ENCODE measurements around the gene PXYLP1.

Gene PXYLP1

DNA sequence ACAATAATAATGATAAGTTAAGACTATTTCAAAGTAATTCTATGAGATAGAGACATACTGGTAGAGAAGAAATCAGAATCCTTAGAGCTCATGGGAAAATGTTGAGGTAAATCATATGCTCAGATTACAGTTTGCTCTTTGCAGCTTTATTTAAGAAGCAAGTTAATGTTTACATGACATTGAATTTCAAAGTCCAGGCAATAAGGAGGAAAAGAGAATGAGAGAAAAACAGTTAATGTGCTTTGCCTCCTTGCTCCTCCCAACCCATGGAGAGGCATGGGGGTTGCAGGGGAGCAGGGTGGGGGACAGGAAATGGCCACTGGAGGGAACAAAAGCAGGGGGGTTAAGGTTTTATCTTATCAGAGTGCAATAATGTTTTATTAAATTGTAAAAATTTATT lies 94.5 kb downstream of the PXYLP1 start:
- TF ChIP-seq CTCF (IDR thresholded peaks at IDR 0.05; ENCODE audit: borderline replicate concordance, insufficient read depth, low read depth, low read length) = no peak
- no peak overlapping the region for H3K4me3 ChIP-seq (ENCODE audit: low read depth, low read length)

GRCh38 chr3:141326626-141327025 lies 95.0 kb downstream of the PXYLP1 start:
- TF ChIP-seq CTCF (IDR thresholded peaks at IDR 0.05; ENCODE audit: borderline replicate concordance, insufficient read depth, low read depth, low read length) = no peak
- H3K4me3 ChIP-seq (ENCODE audit: low read depth, low read length) = no peak overlapping the region

GRCh38 chr3:141328286-141329166 lies 96.9 kb downstream of the PXYLP1 start:
- no peak overlapping the region for H3K4me3 ChIP-seq (ENCODE audit: low read depth, low read length)
- TF ChIP-seq CTCF (IDR thresholded peaks at IDR 0.05; ENCODE audit: borderline replicate concordance, insufficient read depth, low read depth, low read length) = no peak

- no peak overlapping the region for H3K4me3 ChIP-seq (ENCODE audit: low read depth, low read length)
- TF ChIP-seq CTCF (IDR thresholded peaks at IDR 0.05; ENCODE audit: borderline replicate concordance, insufficient read depth, low read depth, low read length) = no peak
Observed at GRCh38 chr3:141330235-141330634, 98.6 kb downstream of the PXYLP1 start.

GRCh38 chr3:141330718-141331376 lies 99.2 kb downstream of the PXYLP1 start:
- no peak for TF ChIP-seq CTCF (IDR thresholded peaks at IDR 0.05; ENCODE audit: borderline replicate concordance, insufficient read depth, low read depth, low read length)
- H3K4me3 ChIP-seq (ENCODE audit: low read depth, low read length) = no peak overlapping the region

DNA sequence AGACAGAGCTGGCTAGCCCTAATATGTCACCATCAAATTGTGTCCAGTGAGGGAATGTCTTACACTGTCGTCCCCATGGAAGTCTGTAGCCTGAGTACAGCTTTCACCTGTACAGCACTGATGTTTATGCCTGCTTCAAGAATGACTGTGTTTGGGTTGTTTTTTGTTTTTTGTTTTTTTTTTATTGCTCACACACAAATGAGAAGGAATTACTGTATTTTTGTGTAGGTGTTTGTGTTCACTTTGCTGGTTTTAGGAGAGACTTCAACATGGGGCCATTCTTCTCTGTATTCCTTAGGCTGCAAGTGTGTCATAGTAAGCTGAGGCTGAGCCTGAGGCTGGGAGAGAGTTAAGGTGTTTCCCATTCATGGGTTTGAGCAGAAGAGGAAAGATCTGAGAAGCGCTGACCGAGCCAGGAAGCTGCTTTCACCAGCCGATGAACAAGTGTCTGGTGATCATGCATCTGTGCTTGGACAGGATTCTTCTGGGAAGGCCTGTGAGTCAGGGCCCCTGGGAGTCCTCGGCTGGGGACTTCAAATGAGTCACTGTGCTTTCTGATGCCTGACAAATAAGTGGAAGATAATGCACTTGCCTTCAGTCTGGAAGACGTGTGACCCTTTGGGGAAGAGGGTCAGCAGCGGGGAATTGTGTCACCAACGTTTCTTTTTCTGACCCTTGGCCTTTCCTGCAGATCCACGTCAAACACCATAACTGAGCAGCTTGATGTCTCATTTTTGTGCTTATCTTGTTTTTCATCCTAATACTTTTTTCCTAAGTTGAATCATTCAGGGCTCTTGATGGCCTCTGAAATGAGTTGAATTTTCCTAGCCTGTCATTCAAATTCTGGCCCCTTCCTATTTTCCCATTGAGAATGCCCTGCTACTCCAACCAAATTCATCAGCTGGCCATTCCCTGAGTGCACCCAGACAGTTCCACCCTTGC lies 100.0 kb downstream of the PXYLP1 start:
- no peak overlapping the region for H3K4me3 ChIP-seq (ENCODE audit: low read depth, low read length)
- no peak for TF ChIP-seq CTCF (IDR thresholded peaks at IDR 0.05; ENCODE audit: borderline replicate concordance, insufficient read depth, low read depth, low read length)
